ENCODE data around the gene FLVCR2. TPM values are rescaled to one million over a fixed set of nuclear protein-coding genes. Genes with fewer than 3 reads are reported as not detected.

Gene FLVCR2
- total RNA-seq, 1 donor from 2014 or later = 3.2 TPM

- intact Hi-C loops (cut with micrococcal nuclease) = no loop called here
These were observed 50.4 kb downstream of the FLVCR2 start for GRCh38 chr14:75628816-75629215.

GRCh38 chr14:75630695-75631452, 52.5 kb downstream of the FLVCR2 start:
- intact Hi-C loops (cut with micrococcal nuclease) = no loop called here
- DNase-seq = no peak
- no peak for TF ChIP-seq CTCF (IDR thresholded peaks at IDR 0.05; ENCODE audit: borderline replicate concordance)

More at GRCh38 chr14:75628816-75629215, 50.4 kb downstream of the FLVCR2 start:
- H3K27ac ChIP-seq (replicated peaks) = no peak overlapping the region
- TF ChIP-seq CTCF (IDR thresholded peaks at IDR 0.05; ENCODE audit: borderline replicate concordance) = no peak
- H3K36me3 ChIP-seq = peaks cover 3% of the 10 kb centered on the region
- DNase-seq = no peak
- H3K9me3 ChIP-seq (replicated peaks) = no peaks in the 10 kb centered on the region
- H3K27me3 ChIP-seq (ENCODE audit: low read depth) = no peaks in the 10 kb centered on the region
- no peaks in the 10 kb centered on the region for H3K4me1 ChIP-seq
- H3K4me3 ChIP-seq = no peak overlapping the region

GRCh38 chr14:75631453-75631831, 53.0 kb downstream of the FLVCR2 start:
- intact Hi-C loops (cut with micrococcal nuclease) = no loop called here
- no peak overlapping the region for H3K4me3 ChIP-seq
- DNase-seq = no peak
- no peaks in the 10 kb centered on the region for H3K27me3 ChIP-seq (ENCODE audit: low read depth)
- H3K36me3 ChIP-seq = no peaks in the 10 kb centered on the region
- no peak for TF ChIP-seq CTCF (IDR thresholded peaks at IDR 0.05; ENCODE audit: borderline replicate concordance)
- no peaks in the 10 kb centered on the region for H3K9me3 ChIP-seq (replicated peaks)
- H3K27ac ChIP-seq (replicated peaks) = no peak overlapping the region
- H3K4me1 ChIP-seq = no peaks in the 10 kb centered on the region

More at GRCh38 chr14:75630695-75631452, 52.5 kb downstream of the FLVCR2 start:
- Histone ChIP-seq H3K4me3 (no peak overlapping the region), H3K9me3 (replicated peaks) (no peaks in the 10 kb centered on the region), H3K27ac (replicated peaks) (no peak overlapping the region), H3K36me3 (no peaks in the 10 kb centered on the region), H3K4me1 (no peaks in the 10 kb centered on the region), H3K27me3 (ENCODE audit: low read depth) (no peaks in the 10 kb centered on the region)

GRCh38 chr14:75634848-75635247, 56.4 kb downstream of the FLVCR2 start:
- Histone ChIP-seq H3K27me3 (ENCODE audit: low read depth) (no peaks in the 10 kb centered on the region), H3K9me3 (replicated peaks) (no peaks in the 10 kb centered on the region), H3K27ac (replicated peaks) (no peak overlapping the region), H3K4me1 (no peaks in the 10 kb centered on the region), H3K4me3 (no peak overlapping the region), H3K36me3 (no peaks in the 10 kb centered on the region)
- intact Hi-C loops (cut with micrococcal nuclease) = no loop called here
- DNase-seq = no peak
- TF ChIP-seq CTCF (IDR thresholded peaks at IDR 0.05; ENCODE audit: borderline replicate concordance) = no peak

GRCh38 chr14:75636100-75636692, 57.8 kb downstream of the FLVCR2 start:
- no peak for TF ChIP-seq CTCF (IDR thresholded peaks at IDR 0.05; ENCODE audit: borderline replicate concordance)
- Histone ChIP-seq H3K4me3 (no peak overlapping the region), H3K36me3 (no peaks in the 10 kb centered on the region), H3K4me1 (no peaks in the 10 kb centered on the region), H3K27me3 (ENCODE audit: low read depth) (no peaks in the 10 kb centered on the region), H3K27ac (replicated peaks) (no peak overlapping the region), H3K9me3 (replicated peaks) (no peaks in the 10 kb centered on the region)
- intact Hi-C loops (cut with micrococcal nuclease) = no loop called here
- DNase-seq = no peak
